GM18858 (cell line): ENCODE results near the gene BCORL1.

Source experiments
- ATAC-seq: cut with Tn5 transposase; IDR thresholded peaks from one replicate; pipeline ENCODE4 v1.9.1; 2021; ENCODE audit not compliant: unreplicated experiment

The BCORL1 gene

DNA sequence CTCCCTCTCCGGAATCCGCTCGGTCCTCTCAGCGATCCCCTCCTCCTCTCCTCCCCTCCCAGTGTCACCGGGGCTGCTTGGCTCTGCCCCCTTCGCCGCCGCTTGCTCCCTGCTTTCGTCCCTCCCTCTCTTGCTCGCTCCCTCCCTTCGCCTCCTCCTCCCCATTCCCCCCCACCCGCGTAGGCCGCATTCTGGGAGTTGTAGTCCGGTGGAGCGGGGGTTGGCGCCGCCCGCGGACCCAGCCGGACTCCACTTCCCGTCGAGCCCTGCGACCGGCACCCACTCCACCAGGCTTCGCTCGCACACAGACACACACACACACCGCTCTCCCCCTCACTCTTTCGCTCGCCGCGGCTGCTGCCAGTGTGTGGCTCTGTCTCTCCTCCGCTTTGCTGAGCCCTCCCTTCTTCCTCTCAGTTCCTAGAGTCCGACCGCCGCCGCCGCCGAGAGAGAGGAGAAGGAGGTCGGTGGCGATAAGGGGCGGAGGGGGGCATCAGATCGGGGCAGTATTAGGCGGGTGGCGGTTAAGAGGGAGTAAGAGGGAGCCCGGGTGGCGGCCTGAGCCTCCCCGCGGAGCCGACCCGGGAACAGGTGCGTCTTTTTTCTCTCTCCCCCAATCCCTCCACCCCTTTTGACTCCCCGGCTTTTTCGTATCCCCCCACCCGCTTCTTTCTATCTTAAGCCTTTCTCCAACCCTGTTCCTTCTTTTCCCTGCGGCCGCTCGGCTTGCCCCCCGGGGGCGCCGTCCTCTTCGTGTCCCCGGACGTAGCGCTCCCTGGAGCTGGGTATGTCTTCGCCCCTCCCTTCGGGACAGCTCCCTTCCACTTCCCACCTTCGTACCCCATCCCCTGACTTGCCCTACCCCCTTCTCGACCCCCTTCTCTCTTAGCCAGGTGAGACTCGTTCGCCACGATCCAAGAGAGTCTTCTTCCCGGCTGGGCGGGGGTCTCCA lies at the start of gene BCORL1:
BCORL1 (plus strand) TSS at position 336 of the 952 bp plus-strand sequence. CDS start 22,597 bp downstream, outside the sequence.
- ATAC-seq, result peak; percentile 89

DNA sequence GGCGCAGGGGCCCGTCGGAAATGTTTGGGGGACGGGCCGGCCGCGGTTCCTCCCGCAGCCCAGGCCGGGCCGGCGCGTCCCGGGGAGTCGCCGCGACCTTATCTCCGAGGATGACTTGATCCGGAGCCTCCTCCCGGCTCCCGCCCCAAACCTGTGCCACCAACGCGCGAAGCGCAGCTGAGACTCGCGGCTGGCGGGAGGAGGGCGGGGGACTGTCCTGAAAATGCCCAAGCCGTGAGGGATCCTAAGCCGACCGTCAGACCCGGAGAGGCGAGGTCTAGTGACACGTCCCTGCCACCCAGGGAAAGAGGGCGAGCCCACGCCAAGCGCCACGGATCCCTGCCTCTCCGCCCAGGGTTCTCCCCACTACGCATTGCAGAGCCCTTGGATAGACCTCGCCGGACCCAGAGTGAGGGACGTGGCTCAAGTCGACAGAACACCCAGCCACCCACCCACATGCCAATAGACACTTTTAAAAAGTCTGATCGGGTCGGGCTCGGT lies 49.6 kb upstream of the BCORL1 start:
- no peak for ATAC-seq

- ATAC-seq, result no peak
Observed at GRCh38 chrX:129933700-129934099, 48.7 kb upstream of the BCORL1 start.

DNA sequence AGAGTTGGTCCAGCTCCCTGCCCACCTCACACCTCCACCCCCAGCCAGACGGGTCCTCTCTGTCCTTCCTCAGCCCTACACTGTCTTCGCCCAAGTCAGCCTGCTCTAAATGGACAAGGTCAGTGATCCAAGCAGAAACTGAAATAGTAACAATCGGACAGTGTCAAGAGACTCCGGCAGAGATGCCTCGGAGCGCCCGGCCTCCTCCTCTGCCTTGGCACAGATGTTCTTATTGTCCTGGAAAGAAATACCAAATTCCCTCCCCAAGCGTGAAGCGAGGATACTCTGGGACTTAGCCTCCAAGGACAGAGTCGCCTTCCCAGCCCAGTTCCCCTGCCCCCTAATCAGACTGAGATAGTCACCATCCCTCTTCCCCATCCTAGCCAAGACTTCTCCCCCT lies 48.0 kb upstream of the BCORL1 start:
- ATAC-seq, result no peak

DNA sequence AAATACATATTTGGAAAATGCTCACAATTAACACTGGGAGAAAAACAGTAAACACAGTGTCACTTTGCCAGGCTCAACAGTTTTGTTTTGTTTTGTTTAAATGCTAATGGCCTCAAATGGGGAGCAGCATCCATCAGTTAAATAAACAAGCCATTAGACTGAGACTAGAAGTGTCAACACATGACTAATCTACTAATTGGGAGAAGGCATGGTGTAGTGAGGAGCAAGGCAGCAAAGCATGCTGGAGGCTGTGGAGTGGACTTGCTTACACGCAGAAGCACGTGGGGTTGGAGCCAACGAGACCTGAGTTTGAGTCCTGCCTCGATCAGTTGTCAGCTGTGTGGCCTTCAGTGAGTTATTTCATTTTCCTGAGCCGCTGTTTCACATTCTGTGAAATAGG lies 47.5 kb upstream of the BCORL1 start:
- ATAC-seq, result no peak

GRCh38 chrX:129938081-129938480 lies 44.4 kb upstream of the BCORL1 start:
- no peak for ATAC-seq

DNA sequence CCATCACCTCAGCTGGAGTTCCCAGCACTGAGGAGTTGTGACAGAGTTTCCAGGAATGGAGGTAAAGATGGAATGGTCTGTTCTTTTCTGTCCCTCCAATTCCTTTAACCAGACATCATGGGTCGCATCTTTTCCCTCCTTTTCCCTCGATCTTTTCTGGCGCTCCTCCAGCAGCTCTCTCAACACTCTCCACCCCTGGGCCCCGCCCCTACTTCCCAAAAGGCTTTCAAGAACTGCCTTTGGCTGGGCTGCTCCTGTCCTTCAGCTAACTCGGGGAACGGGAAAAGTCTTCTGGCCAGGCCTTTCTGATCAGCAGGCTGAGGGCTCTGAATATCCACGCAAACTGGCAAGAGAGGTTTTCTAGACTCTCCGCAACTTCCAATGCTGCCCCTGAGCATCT lies 42.4 kb upstream of the BCORL1 start:
- ATAC-seq, result no peak

DNA sequence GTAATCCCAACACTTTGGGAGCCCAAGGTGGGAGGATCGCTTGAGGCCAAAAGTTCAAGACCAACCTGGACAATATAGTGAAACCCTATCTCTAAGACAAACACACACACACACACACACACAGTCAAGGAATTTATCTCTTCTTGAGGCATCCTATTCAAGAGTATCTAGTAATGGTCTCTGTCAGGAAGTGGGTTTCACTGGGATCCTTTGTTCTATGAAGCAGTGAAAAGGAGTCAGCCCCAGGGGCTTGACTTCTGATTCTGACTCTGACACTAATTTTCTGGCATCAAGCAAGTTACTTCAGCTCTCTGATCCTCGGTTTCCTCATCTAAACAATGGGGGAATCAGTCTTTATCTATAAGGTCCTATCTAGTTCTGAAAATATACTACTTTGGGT lies 41.7 kb upstream of the BCORL1 start:
- ATAC-seq, result no peak

- ATAC-seq, result no peak
Observed at GRCh38 chrX:129945131-129945530, 37.3 kb upstream of the BCORL1 start.

- no peak for ATAC-seq
Observed at GRCh38 chrX:129953334-129953648, 29.1 kb upstream of the BCORL1 start.

GRCh38 chrX:129953881-129954280 lies 28.6 kb upstream of the BCORL1 start:
- no peak for ATAC-seq

GRCh38 chrX:129954804-129955203 lies 27.6 kb upstream of the BCORL1 start:
- ATAC-seq, result no peak

DNA sequence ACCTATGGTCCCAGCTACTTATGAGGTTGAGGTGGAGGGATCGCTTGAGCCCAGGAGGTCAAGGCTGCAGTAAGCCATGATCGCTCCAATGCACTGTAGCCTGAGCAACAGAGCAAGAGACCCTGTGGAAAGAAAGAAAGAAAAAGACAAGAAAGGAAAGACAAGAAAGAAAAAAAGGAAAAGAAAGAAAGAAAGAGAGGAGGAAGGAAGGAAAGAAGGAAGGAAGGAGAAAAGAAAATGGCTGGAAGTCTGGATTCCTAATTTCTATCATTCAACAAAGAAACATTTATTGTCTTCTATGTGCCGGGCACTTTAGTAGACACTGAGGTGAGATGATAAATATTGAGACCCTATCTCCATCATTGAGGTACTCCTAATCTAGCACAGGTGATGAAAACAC lies 26.8 kb upstream of the BCORL1 start:
- no peak for ATAC-seq

- no peak for ATAC-seq
Observed at GRCh38 chrX:129956145-129956544, 26.3 kb upstream of the BCORL1 start.

DNA sequence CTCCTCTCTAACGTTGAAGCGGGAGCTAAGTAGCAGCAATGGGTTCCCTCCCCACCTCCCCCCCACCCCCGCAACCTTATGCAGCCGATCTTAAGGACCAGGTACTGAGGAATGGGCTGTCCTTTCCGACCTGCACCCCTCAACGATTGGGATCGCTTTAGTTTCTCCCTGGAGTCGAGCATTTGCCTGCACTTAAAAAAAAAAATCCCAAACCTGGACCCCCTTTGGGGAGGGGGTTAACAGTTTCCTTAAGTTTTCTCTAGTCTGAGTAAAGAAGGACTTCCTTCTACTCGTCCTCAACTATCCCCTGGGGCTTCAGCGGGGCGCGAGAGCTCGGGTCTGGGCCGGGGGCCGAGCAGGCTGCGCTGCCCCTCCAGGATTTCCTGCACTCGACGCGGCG lies 25.7 kb upstream of the BCORL1 start:
- ATAC-seq, result no peak

DNA sequence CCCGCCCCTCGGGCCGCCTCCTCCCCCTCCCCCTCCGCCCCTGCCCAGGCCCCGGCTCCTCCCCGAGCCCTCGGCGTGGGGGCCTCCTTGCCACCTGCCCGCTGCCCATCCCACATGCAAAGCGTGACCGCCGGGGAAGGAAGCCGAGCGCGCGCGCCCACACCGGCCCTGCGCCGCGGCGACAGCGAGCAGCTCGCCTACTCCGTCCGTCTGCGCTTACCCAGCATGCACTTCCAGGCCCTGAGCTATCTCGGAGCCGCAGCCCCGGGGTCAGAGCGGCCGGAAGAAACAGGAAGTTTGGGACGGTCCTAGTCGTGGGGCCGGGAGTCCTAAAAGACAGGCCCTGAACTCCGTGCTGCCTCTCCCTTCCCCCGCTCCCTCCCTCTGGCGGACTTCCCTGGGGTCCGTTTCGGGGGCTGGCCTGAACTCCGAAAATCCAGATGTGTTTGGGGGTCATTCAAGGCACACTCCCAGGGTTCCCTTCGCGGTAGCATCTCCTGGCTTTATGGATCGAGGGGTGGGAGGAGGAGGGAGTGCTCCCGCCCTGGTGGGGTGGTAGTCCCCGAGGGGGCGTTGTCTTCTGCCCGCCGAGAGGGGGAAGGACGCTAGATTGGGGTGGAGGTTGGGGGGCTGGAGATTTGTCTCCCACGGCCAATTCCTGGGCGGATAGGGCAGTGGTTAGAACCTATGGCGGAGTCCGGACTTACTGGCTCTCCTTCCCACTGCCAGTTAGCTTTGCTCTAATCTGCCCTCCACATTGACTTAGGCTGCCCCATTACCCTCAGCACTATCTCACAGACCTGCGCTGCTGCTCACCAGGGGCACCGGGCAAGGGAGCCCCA lies 25.0 kb upstream of the BCORL1 start:
- ATAC-seq, result peak; percentile 54

DNA sequence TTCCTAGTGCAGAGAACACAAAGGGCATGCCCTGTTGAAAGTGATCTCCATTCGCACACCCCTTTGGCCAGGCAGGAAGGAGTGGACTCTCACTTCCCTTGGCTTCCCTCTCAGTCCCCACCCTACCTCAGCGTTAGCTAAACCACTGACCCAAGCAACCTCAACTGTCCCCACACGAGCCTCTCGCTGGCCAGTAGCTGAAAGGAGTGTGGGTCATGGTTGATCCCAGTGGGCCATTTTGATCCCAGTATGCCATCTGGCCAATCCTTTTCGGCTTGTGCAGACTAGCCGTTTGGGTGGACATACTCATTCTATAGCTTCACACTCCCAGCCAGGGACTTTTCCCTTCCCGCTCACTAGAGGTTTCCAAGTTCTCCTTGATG lies 24.4 kb upstream of the BCORL1 start:
- no peak for ATAC-seq

- ATAC-seq, result no peak
Observed at GRCh38 chrX:129958814-129959492, 23.5 kb upstream of the BCORL1 start.

DNA sequence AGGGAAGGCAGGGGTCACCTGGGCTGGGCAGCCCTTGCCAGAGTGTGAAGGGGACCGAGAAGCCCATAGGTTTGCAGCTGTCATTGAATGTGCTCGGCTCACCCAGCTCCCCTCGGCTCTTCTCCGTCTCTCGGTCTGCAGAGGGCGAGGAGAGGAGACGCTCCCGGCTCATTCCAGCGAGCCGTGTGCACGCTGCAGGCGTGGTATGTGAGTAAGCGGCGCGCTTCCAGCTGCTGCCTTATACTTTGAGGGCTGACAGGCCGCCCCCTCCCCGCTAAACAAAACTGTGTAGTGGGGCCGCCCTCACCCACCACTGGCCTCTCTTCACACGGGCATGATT lies 23.0 kb upstream of the BCORL1 start:
- ATAC-seq, result no peak

GRCh38 chrX:129961180-129962083 lies 21.0 kb upstream of the BCORL1 start:
- peak; percentile 76 for ATAC-seq
